ENCODE measurements around the gene QRFPR.

QRFPR gene

GRCh38 chr4:121340247-121340646 is 40.6 kb downstream of the QRFPR start:
- no peak overlapping the region for H3K27ac ChIP-seq
- TF ChIP-seq ZFX (IDR thresholded peaks at IDR 0.05; ENCODE audit: borderline replicate concordance), result no peak
- no peak for TF ChIP-seq CTCF (IDR thresholded peaks at IDR 0.05)

- no peak overlapping the region for H3K27ac ChIP-seq
- no peak for TF ChIP-seq CTCF (IDR thresholded peaks at IDR 0.05)
- no peak for TF ChIP-seq ZFX (IDR thresholded peaks at IDR 0.05; ENCODE audit: borderline replicate concordance)
Observed at GRCh38 chr4:121339824-121340223, 41.0 kb downstream of the QRFPR start.

- TF ChIP-seq CTCF (IDR thresholded peaks at IDR 0.05) (no peak), ZFX (IDR thresholded peaks at IDR 0.05; ENCODE audit: borderline replicate concordance) (no peak)
- H3K27ac ChIP-seq, result no peak overlapping the region
Observed at GRCh38 chr4:121339307-121339706, 41.5 kb downstream of the QRFPR start.

- no peak for TF ChIP-seq ZFX (IDR thresholded peaks at IDR 0.05; ENCODE audit: borderline replicate concordance)
- TF ChIP-seq CTCF (IDR thresholded peaks at IDR 0.05), result no peak
- no peak overlapping the region for H3K27ac ChIP-seq
Observed at GRCh38 chr4:121338518-121338917, 42.3 kb downstream of the QRFPR start.

- TF ChIP-seq ZFX (IDR thresholded peaks at IDR 0.05; ENCODE audit: borderline replicate concordance), result no peak
- TF ChIP-seq CTCF (IDR thresholded peaks at IDR 0.05), result no peak
- no peak overlapping the region for H3K27ac ChIP-seq
Observed at GRCh38 chr4:121336706-121337105, 44.1 kb downstream of the QRFPR start.

- H3K27ac ChIP-seq, result no peak overlapping the region
- no peak for TF ChIP-seq CTCF (IDR thresholded peaks at IDR 0.05)
- TF ChIP-seq ZFX (IDR thresholded peaks at IDR 0.05; ENCODE audit: borderline replicate concordance), result no peak
Observed at GRCh38 chr4:121330180-121330665, 50.6 kb downstream of the QRFPR start.

GRCh38 chr4:121326597-121326996 is 54.2 kb downstream of the QRFPR start:
- TF ChIP-seq CTCF (IDR thresholded peaks at IDR 0.05) (no peak), ZFX (IDR thresholded peaks at IDR 0.05; ENCODE audit: borderline replicate concordance) (no peak)

More at GRCh38 chr4:121326597-121326996, 54.2 kb downstream of the QRFPR start:
- no peak overlapping the region for H3K27ac ChIP-seq
